Activated naive CD8-positive, alpha-beta T cell treated with anti-CD3 and anti-CD28 coated beads for 36 hours (primary cell): ENCODE results near the gene MRPL4. TPM values are rescaled to one million over a fixed set of nuclear protein-coding genes. Genes with fewer than 3 reads are reported as not detected.

ENCODE experiments used
- DNase-seq: peaks from one replicate; pipeline ENCODE4 v3.0.0; 2021
- H3K27ac Mint-ChIP-seq: one replicate; pipeline ENCODE4 v1.8.0; 2022; ENCODE audit warnings: mild to moderate bottlenecking, moderate library complexity, mixed read lengths
- H3K27me3 Mint-ChIP-seq: one replicate; pipeline ENCODE4 v1.8.0; 2022; ENCODE audit warnings: mild to moderate bottlenecking, mixed read lengths
- H3K36me3 Mint-ChIP-seq: one replicate; pipeline ENCODE4 v1.8.0; 2021; ENCODE audit warnings: mild to moderate bottlenecking, mixed read lengths
- H3K4me1 Mint-ChIP-seq: one replicate; pipeline ENCODE4 v1.8.0; 2021; ENCODE audit warnings: mixed read lengths
- H3K4me3 Mint-ChIP-seq: one replicate; pipeline ENCODE4 v1.8.0; 2022; ENCODE audit warnings: mild to moderate bottlenecking, moderate library complexity, mixed read lengths
- H3K9me3 Mint-ChIP-seq: one replicate; pipeline ENCODE4 v1.8.0; 2022; ENCODE audit warnings: mixed read lengths
- total RNA-seq, 2 experiments: library from RNA; stranded (reverse); gene quantifications; one replicate each; pipeline ENCODE4 v1.2.3, GENCODE V29; 2021

MRPL4 gene
- total RNA-seq, 2 experiments from 2014 or later = 179 to 182 TPM

DNA sequence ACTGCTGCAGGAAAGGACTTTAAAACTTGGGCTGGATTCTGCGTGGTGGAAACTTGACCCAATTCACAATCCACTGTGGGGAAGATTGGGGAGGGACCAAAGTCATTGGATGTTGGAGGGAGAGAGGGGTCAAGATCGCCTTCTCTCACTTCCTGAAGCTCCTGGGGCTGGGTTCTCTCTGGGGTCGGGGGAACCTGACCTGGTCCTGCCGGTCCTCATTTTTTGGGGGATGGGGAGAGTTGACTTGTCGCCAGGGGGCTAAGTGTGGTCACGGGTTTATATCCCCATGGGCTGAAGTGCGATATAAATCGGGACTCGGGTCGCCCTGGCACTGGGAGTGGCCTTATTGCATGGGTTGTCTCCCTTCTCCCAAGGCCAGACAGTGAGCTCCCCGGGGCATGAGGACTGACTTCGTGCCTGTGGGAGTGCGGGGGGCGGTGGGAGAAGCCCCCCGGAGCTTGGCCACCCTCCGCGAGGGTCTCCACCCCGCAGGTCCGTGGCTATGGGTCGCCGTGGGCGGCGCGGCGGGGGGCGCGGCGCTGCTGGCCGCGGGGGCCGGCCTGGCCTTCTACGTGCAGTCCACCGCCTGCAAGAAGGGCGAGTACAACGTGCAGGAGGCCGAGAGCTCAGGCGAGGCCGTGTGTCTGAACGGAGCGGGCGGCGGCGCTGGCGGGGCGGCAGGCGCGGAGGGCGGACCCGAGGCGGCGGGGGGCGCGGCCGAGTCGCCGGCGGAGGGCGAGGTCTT is 44.0 kb downstream of the MRPL4 start:
- H3K4me1 Mint-ChIP-seq = peaks cover 25% of the 10 kb centered on the region
- no peaks in the 10 kb centered on the region for H3K9me3 Mint-ChIP-seq
- H3K36me3 Mint-ChIP-seq = peaks cover 2% of the 10 kb centered on the region
- DNase-seq = no peak
- peaks cover 63% of the 10 kb centered on the region for H3K27me3 Mint-ChIP-seq
- peak overlapping the region; percentile 8 for H3K27ac Mint-ChIP-seq
- peak overlapping the region; percentile 64 for H3K4me3 Mint-ChIP-seq

DNA sequence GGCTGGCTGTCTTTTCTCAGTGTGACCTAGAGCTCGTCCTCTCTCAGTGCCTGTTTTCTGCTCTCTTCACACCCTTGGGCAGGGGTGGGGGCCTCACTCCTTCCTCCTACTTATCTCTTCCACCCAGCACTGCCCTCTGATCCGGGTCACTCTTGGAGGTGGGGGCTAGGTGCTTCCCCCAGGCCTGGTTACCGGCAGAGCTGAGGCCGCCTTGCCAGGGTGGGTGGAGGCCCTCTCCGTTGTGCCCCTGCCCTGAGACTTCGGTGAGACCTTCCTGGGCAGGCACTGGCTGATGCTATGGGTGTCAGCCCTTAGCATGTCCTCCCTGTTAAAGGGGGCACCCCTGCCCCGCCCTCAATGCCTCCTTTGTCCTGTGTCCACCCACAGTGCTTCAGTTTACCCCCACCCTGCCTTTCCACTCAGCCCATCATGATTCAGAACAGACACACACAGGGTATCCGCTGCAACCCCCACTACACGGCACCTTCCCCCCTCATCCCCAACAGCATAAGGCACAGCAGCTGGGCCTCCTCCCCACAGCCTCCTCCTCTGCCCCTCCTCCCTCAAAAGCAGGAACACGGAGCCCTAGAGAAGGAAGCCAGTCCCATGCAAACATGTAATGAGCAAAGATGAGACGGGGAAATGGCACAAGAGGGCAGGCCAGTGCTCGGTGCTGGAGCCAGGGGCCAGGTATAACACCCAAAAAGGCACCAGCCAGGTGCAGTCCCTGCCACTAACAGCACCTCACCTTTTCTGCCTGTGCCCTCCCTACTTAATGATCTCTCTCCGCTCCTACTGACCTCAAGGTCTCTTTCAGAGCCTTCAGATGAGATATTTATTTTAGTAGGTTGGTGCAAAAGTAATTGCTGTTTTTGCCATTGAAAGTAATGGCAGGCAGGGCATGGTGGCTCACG is 47.8 kb downstream of the MRPL4 start:
- Mint-ChIP-seq H3K27me3 (peaks cover 25% of the 10 kb centered on the region), H3K36me3 (peaks cover 2% of the 10 kb centered on the region), H3K27ac (no peak overlapping the region), H3K9me3 (no peaks in the 10 kb centered on the region), H3K4me1 (peaks cover 5% of the 10 kb centered on the region), H3K4me3 (no peak overlapping the region)
- no peak for DNase-seq

DNA sequence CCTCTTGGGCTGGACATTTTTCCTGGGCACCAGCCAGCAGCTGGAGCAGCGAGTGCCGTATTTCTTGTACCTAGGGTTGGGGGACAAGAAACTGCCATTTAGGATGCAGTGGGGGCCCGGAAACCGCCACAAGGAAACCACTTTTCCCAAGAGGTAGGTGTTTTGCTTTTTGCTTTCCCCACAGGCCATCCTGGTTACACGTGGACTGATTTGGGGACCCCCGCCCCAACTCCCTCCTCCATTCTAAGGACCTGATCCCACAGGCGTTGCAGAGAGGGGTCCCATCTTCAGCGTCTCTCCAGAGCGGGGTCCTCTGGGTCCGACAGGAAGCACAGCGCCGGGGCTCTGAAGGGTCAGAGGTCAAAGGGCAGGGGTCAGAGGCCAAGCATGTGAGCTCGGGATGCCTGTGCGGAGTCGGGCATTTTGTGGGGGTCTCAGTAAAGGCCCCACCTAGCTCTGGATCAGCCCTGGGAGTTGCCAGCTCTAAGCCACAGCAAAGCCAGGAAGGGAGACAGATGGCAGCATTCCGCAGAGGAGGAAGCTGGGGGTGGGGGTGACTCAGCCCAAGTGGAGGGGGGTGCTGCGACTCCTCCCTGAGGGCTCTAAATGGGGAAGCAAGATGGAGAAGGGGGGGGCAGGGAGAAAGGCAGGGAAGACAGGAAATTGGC is 53.3 kb downstream of the MRPL4 start:
- no peak for DNase-seq
- no peaks in the 10 kb centered on the region for H3K27me3 Mint-ChIP-seq
- no peak overlapping the region for H3K27ac Mint-ChIP-seq
- peaks cover 6% of the 10 kb centered on the region for H3K36me3 Mint-ChIP-seq
- no peaks in the 10 kb centered on the region for H3K9me3 Mint-ChIP-seq
- H3K4me3 Mint-ChIP-seq = no peak overlapping the region
- H3K4me1 Mint-ChIP-seq = no peaks in the 10 kb centered on the region

DNA sequence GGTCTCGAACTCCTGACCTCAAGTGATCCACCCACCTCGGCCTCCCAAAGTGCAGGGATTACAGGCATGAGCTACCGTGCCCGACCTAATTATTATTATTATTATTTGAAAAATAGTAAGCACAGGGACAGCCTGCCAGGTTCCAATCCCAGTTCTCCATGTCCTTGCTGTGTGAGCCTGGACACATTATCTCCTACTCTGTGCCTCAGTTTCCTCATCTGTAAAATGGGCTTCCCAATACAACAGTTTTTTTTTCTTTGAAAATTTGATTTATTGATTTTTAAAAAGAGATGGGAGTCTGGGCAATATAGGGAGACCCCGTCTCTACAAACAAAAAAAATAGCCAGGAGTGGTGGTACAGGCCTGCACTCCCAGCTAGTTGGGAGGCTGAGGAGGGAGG is 54.3 kb downstream of the MRPL4 start:
- no peak for DNase-seq
- Mint-ChIP-seq H3K36me3 (peaks cover 6% of the 10 kb centered on the region), H3K4me1 (no peaks in the 10 kb centered on the region), H3K4me3 (no peak overlapping the region), H3K9me3 (no peaks in the 10 kb centered on the region), H3K27me3 (no peaks in the 10 kb centered on the region), H3K27ac (no peak overlapping the region)

DNA sequence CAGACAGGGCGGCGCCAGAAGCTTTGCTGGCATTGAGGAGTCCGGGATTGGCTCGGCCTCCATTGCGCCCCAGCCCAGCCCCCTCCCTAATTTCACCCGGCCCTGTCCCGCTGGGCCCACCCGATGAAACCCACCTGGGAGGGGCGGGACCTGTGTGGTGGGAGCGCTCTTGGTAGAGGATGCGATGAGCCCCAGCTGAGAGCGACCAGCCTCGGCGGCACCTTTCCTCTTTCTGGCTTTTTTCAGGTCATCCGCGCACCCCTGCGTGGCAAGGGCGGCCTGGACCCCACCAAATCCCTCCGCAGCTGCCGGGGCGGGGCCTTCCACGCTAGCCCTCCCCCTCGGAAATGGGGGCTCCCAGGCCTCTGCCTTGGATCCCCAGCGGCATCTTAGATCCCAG is 57.4 kb downstream of the MRPL4 start, which contains the start of gene ZGLP1:
Gene ZGLP1 (minus strand): TSS at position 393 of the 400 bp plus-strand sequence.
- no peak within 1 kb of the TSS for H3K27ac Mint-ChIP-seq
- H3K27me3 Mint-ChIP-seq = no peaks in the 10 kb centered on the region
- no peak for DNase-seq
- peaks cover 2% of the 10 kb centered on the region for H3K4me1 Mint-ChIP-seq
- no peaks in the 10 kb centered on the region for H3K9me3 Mint-ChIP-seq
- H3K4me3 Mint-ChIP-seq = no peak within 1 kb of the TSS
- H3K36me3 Mint-ChIP-seq = peaks cover 9% of the 10 kb centered on the region

Other genes starting within 250 kb of the MRPL4 start
- under 1 TPM in 1 of 2 experiments, not detected in 1; 0.04 TPM for gene COL5A3, start 241.7 kb upstream of the MRPL4 start, total RNA-seq
- not detected for gene RDH8, start 238.7 kb upstream of the MRPL4 start, total RNA-seq
- gene SHFL, start 165.9 kb upstream of the MRPL4 start, total RNA-seq = 10 to 100 TPM; 46.8 to 47.0 TPM
- 1 to 10 TPM; 8.5 to 9.8 TPM for gene ANGPTL6, start 149.5 kb upstream of the MRPL4 start, total RNA-seq
- 100 to 1,000 TPM; 214 to 227 TPM for gene PPAN, start 145.9 kb upstream of the MRPL4 start, total RNA-seq
- 10 to 100 TPM; 57.8 to 64.0 TPM for gene P2RY11, start 140.5 kb upstream of the MRPL4 start, total RNA-seq
- gene EIF3G, start 132.3 kb upstream of the MRPL4 start, total RNA-seq = 100 to 1,000 TPM; 287 to 293 TPM
- gene DNMT1, start 57.3 kb upstream of the MRPL4 start, total RNA-seq = 100 to 1,000 TPM; 337 to 352 TPM
- 1 to 10 TPM; 7.7 to 7.9 TPM for gene S1PR2, start 20.9 kb upstream of the MRPL4 start, total RNA-seq
- 10 to 100 TPM; 33.2 to 33.6 TPM for gene ICAM1, start 18.9 kb downstream of the MRPL4 start, total RNA-seq
- gene ICAM4, start 34.7 kb downstream of the MRPL4 start, total RNA-seq = under 1 TPM; 0.25 to 0.38 TPM
- 1 to 10 TPM in 1 of 2 experiments, under 1 TPM in 1; 0.95 to 1.0 TPM for gene ICAM5, start 37.7 kb downstream of the MRPL4 start, total RNA-seq
- gene ZGLP1, start 57.6 kb downstream of the MRPL4 start, total RNA-seq = 1 to 10 TPM; 3.4 to 4.0 TPM
- gene FDX2, start 63.8 kb downstream of the MRPL4 start, total RNA-seq = 10 to 100 TPM; 18.3 to 19.6 TPM
- gene RAVER1, start 81.3 kb downstream of the MRPL4 start, total RNA-seq = 100 to 1,000 TPM; 103 to 107 TPM
- gene ICAM3, start 87.4 kb downstream of the MRPL4 start, total RNA-seq = 10 to 100 TPM; 76.3 to 79.6 TPM
- gene TYK2, start 128.4 kb downstream of the MRPL4 start, total RNA-seq = 100 to 1,000 TPM; 153 to 155 TPM
- gene CDC37, start 151.3 kb downstream of the MRPL4 start, total RNA-seq = 100 to 1,000 TPM; 242 to 252 TPM
- 10 to 100 TPM; 10.6 to 11.4 TPM for gene PDE4A, start 168.3 kb downstream of the MRPL4 start, total RNA-seq